Activated T-cell treated with anti-CD3 and anti-CD28 coated beads for 1 hour (primary cell): Measurements from ENCODE around the gene MYT1.
"Not testable (repeated sequence)": the region's sequence is repeated elsewhere in the genome, so short reads cannot be mapped to it uniquely, and the experiment has no call there.

Experiments used
- DNase-seq: peaks from one replicate; pipeline ENCODE4 v3.0.0-alpha.2; 2020; ENCODE audit warnings: low read depth

MYT1 gene

GRCh38 chr20:64164123-64164836 lies at the start of gene MYT1:
MYT1 (plus strand) TSS chr20:64164452; CDS start chr20:64198862, 34,410 bp downstream.
- no peak for DNase-seq

- DNase-seq = no peak
Measured at GRCh38 chr20:64115171-64115911, 48.9 kb upstream of the MYT1 start.

DNA sequence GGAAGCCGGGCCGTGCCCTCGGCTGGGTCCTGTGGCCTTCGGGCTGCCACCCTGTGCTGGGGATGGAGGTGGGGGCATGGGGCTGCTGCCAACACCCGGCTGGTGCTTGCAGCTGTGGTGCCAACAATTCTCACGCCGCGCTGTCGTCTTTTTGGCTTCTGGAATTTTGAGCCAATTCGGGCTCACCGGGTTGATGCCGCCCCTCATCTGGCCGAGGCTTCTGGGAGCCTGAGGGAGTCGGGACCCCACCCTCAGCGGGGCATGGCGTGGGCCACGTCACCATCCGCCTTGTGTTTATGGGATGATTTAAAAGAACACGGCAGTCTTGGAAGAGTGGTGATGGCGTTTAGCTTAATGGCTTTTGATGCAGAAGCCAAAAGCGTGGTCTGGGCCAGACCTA lies 48.2 kb upstream of the MYT1 start:
- no peak for DNase-seq

- no peak for DNase-seq
Measured at GRCh38 chr20:64116541-64117431, 47.5 kb upstream of the MYT1 start.

GRCh38 chr20:64117432-64117777 lies 46.8 kb upstream of the MYT1 start:
- DNase-seq = not testable (repeated sequence)

DNA sequence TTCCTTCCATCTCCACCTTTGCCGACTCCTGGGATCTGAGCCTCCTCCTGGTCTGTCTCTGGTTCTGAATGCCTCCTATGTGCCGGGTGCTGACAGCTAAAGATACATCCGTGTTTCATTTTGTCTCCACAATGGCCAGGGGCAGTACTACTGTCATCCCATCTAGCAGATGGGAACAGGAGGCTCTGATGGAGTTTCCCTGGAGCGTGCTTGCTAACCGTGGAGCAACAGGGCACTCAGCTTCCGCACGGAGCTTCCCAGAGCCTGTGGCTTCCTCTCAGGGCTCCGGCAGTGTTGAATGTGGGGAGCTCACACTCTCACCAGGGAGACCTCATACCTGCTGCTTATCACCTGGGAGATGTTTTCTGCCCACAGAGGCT lies 45.0 kb upstream of the MYT1 start:
- no peak for DNase-seq

DNA sequence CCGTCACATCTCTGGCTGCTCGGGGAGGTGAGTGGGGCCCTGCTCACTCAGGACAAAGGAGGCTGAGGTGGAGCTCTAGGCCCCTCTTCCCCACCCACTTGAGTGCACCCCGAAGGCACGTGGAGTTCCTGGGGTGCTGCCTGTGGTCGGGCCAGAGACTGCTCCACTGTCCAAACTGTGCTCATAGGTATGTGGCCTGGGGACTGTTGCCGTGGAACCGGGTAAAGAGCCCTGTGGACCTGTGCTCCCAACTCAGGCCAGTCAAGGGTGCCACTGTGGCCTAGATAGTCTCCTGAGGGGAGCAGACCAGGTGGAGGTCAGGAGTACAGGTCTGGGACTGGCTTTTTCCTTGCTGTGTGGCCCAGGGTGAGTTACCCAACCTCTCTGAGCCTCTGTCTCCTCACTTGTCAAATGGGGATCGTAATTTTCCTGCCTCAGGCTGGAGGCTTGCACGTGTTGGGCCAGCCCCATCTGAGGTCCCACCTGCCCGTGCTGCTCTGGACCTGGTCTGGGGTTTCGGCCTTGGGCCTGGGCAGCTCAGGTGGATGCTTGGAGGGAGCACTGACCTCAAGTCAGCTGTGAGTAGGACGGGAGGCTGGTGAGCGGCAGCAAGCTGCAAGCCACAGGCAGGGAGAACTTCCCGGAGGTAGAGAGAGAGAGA lies 44.4 kb upstream of the MYT1 start:
- no peak for DNase-seq

GRCh38 chr20:64121586-64121985 lies 42.7 kb upstream of the MYT1 start:
- DNase-seq = no peak

DNA sequence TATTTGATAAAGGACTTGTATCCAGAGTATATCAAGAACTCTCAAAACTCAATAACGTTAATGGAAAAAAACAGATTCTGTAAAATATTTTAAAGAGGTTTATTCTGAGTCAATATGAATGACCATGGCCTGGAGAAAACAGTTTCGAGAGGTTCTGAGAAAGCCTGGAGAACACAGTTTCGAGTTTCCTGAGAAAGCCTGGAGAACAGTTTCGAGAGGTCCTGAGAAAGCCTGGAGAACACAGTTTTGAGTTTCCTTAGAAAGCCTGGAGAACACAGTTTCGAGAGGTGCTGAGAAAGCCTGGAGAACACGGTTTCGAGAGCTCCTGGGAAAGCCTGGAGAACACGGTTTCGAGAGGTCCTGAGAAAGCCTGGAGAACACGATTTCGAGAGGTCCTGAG lies 41.3 kb upstream of the MYT1 start:
- not testable (repeated sequence) for DNase-seq

DNA sequence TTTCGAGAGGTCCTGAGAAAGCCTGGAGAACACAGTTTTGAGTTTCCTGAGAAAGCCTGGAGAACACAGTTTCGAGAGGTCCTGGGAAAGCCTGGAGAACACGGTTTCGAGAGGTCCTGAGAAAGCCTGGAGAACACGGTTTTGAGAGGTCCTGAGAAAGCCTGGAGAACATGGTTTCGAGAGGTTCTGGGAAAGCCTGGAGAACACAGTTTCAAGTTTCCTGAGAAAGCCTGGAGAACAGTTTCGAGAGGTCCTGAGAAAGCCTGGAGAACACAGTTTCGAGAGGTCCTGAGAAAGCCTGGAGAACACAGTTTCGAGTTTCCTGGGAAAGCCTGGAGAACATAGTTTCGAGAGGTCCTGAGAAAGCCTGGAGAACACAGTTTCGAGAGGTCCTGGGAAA lies 40.7 kb upstream of the MYT1 start:
- DNase-seq = not testable (repeated sequence)

DNA sequence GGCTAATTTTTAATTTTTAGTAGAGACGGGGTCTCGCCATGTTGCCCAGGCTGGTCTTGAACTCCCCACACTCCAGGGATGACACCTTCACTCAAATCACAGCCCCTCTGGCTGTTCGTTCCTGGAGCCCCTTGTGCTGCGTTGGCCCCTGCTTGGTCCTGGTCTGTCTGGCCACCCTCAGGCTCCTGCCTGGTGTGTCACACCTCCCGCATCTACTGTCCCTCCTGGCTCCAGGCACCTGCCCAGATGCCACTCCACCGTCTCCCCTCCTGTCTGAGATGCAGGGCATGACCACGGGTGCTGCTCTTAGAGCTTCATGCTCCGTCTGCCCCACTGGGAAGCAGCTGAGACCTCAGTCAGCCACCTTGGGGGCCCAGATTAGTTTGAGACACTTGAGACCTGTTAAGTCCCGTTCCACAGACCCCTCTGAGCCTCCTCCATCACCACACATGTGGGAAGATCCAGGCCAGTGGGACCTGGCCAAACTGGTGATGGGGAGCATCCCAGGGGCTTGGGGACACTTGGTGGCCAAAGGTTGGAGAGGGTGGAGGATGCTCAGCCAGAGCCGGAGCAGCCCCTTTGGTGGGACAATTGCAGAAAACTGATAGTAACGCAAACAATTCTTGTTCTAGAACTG lies 35.0 kb upstream of the MYT1 start:
- DNase-seq = no peak

GRCh38 chr20:64130271-64130670 lies 34.0 kb upstream of the MYT1 start:
- no peak for DNase-seq

- no peak for DNase-seq
Measured at GRCh38 chr20:64130876-64131275, 33.4 kb upstream of the MYT1 start.

DNA sequence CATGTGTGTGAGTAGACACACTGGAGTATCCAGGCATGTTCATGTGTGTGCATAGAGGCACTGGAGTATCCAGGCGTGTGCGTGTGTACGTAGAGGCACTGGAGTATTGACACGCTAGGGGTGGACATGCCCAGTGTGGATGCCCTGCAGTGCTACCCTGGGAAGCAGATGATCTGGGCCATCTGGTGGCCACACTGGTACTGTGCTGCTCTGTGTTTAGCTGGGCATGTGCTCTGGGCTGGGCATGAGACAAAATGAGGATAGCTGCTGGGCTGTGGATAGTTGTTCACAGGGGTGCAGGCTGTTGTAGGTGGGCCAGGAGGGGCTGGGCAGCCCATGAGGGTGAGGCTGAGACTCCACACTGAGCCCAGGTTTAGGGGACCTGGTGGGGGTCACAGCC lies 32.8 kb upstream of the MYT1 start:
- no peak for DNase-seq

- no peak for DNase-seq
Measured at GRCh38 chr20:64133951-64134407, 30.3 kb upstream of the MYT1 start.

GRCh38 chr20:64134744-64135143 lies 29.5 kb upstream of the MYT1 start:
- DNase-seq = not testable (repeated sequence)

DNA sequence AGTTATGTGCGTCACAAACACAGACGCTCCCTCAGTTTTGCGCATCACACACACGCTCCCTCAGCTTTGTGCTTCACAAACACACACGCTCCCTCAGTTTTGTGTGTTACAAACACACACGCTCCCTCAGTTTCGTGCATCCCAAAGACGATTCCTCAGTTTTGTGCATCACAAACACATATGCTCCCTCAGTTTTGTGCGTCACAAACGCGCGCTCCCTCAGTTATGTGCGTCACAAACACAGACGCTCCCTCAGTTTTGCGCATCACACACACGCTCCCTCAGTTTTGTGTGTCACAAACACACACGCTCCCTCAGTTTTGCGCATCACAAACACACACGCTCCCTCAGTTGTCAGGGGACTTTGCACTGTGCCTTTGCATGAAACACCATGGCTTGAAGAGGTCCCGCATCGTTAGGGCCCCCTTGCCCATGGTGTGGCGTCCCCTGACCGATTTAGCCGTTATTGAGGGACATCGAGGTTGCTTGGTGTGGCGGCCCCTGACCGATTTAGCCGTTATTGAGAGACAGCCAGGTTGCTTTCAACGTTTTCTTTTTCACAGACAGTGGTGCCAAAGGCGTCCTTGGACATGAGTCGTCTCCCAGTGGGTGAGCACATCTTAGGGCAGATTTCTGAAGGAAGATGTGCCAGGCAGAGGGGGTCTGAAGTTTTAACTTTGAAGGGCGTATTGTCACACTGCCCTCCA lies 28.1 kb upstream of the MYT1 start:
- no peak for DNase-seq

- DNase-seq = no peak
Measured at GRCh38 chr20:64137598-64138031, 26.6 kb upstream of the MYT1 start.

DNA sequence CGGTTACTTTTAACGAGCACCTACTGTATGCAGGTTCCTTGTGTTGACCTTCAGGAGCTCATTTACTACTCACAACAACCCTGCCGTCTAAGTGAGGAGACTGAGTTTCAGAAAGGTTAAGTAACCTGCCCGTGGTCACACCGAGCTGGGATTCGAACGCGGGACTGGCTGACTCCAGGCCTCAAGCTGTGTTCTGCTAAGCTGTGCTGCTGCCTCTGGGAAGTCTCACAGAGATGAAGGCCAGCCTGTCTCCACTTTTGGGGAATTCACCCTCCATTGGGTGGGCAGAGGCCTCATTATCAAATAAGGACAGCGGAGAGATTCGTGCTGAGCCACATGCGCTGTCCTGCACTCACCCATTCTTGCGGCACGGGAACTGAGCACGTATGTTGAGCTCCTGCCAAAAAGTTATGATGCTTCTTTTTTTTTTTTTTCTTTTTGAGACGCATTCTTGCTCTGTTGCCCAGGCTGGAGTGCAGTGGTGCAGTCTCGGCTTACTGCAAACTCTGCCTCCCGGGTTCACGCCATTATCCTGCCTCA lies 25.9 kb upstream of the MYT1 start:
- no peak for DNase-seq

DNA sequence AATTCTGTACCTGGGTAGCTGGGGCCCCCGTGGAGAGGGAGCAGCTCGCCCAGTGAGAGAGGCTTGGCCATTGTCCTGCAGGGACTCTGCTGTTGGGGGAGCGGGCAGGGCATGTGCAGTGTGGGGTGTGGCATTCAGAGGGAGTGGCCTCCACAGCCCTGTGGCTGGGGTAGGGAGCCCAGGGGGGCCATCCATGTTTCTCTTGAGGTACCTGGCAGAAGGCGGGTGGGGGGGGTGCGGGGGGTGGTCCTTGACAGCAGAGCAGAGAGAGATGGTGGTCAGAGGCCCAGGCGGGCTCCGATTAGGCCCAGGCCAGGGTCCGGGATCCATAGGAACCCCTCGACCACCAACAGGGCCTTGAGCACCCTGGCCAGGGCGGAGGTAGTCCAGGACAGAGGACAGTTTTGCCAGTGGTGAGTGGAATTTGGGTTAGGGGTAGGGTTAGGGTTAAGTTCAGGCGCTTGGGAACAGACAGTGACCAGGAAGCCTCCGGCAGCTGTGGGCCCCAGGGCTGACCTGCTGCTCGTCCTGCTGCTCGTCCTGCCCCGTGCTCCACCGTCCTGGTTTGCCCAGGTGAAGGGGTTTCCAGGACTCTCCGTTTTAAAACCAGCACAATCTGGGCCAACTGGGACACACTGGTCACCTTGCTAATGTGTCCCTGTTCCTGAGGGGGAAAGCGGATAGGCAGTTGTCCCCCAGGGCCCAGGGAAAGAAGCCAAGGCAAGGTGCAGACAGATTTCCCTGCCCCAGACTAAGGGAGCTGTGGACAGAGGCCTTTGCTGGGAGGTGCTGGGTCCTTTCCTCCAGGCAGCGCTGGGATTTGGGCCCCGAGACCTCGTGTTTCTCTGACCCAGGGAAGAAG lies 24.8 kb upstream of the MYT1 start:
- no peak for DNase-seq
